Activated CD8-positive, alpha-beta memory T cell treated with anti-CD3 and anti-CD28 coated beads, Interleukin-2, amount 50 U/mL, for 24 hours (primary cell): ENCODE results near the gene ANXA11.
"Not testable (repeated sequence)": the region's sequence is repeated elsewhere in the genome, so short reads cannot be mapped to it uniquely, and the experiment has no call there.

ENCODE experiments used
- DNase-seq: peaks from one replicate; pipeline ENCODE4 v3.0.0-alpha.2; 2020; ENCODE audit errors: extremely low read depth

ANXA11 gene

GRCh38 chr10:80145406-80146308 lies 59.7 kb downstream of the ANXA11 start:
- not testable (repeated sequence) for DNase-seq

- no peak for DNase-seq
Observed at GRCh38 chr10:80144696-80145131, 60.6 kb downstream of the ANXA11 start.

- DNase-seq = no peak
Observed at GRCh38 chr10:80144067-80144695, 61.2 kb downstream of the ANXA11 start.

- DNase-seq = no peak
Observed at GRCh38 chr10:80141696-80142460, 63.5 kb downstream of the ANXA11 start.

GRCh38 chr10:80140251-80140650 lies 65.1 kb downstream of the ANXA11 start:
- no peak for DNase-seq

GRCh38 chr10:80139265-80139664 lies 66.1 kb downstream of the ANXA11 start:
- no peak for DNase-seq

- DNase-seq = no peak
Observed at GRCh38 chr10:80137920-80138319, 67.4 kb downstream of the ANXA11 start.

- DNase-seq = no peak
Observed at GRCh38 chr10:80137031-80137862, 68.1 kb downstream of the ANXA11 start.

- no peak for DNase-seq
Observed at GRCh38 chr10:80136134-80136571, 69.2 kb downstream of the ANXA11 start.

GRCh38 chr10:80133687-80134086 lies 71.7 kb downstream of the ANXA11 start:
- DNase-seq = not testable (repeated sequence)

GRCh38 chr10:80133206-80133605 lies 72.1 kb downstream of the ANXA11 start:
- DNase-seq = no peak

GRCh38 chr10:80132299-80133139 lies 72.8 kb downstream of the ANXA11 start, which contains the start of gene PLAC9:
TSS of gene PLAC9 (plus strand) at chr10:80132730. CDS start at chr10:80132763, 33 bp downstream.
- DNase-seq = no peak

- no peak for DNase-seq
Observed at GRCh38 chr10:80131499-80131901, 73.8 kb downstream of the ANXA11 start.

- no peak for DNase-seq
Observed at GRCh38 chr10:80126876-80127275, 78.5 kb downstream of the ANXA11 start.

- no peak for DNase-seq
Observed at GRCh38 chr10:80122746-80123145, 82.6 kb downstream of the ANXA11 start.

GRCh38 chr10:80122110-80122710 lies 83.1 kb downstream of the ANXA11 start:
- DNase-seq = no peak

GRCh38 chr10:80118669-80119068 lies 86.7 kb downstream of the ANXA11 start:
- no peak for DNase-seq

GRCh38 chr10:80110986-80111385 lies 94.4 kb downstream of the ANXA11 start:
- no peak for DNase-seq

GRCh38 chr10:80108576-80109239 lies 96.6 kb downstream of the ANXA11 start:
- DNase-seq = no peak
